Activated CD8-positive, alpha-beta memory T cell treated with anti-CD3 and anti-CD28 coated beads, Interleukin-2, amount 50 U/mL, for 1 hour (primary cell): ENCODE measurements around the gene AHCYL2.
"Not testable (repeated sequence)": the region's sequence is repeated elsewhere in the genome, so short reads cannot be mapped to it uniquely, and the experiment has no call there.

Experiments used
- DNase-seq: peaks from one replicate; pipeline ENCODE4 v3.0.0-alpha.2; 2020; ENCODE audit errors: extremely low read depth

The AHCYL2 gene

GRCh38 chr7:129385116-129385515 lies 160.3 kb downstream of the AHCYL2 start:
- DNase-seq: no peak

- no peak for DNase-seq
These were observed 160.8 kb downstream of the AHCYL2 start for GRCh38 chr7:129385598-129385997.

- no peak for DNase-seq
These were observed 161.7 kb downstream of the AHCYL2 start for GRCh38 chr7:129386506-129386905.

- no peak for DNase-seq
These were observed 162.7 kb downstream of the AHCYL2 start for GRCh38 chr7:129387537-129387936.

- no peak for DNase-seq
These were observed 163.7 kb downstream of the AHCYL2 start for GRCh38 chr7:129388333-129389098.

GRCh38 chr7:129389829-129390228 lies 165.0 kb downstream of the AHCYL2 start:
- DNase-seq: no peak

GRCh38 chr7:129390314-129390713 lies 165.5 kb downstream of the AHCYL2 start:
- DNase-seq: no peak

- no peak for DNase-seq
These were observed 166.8 kb downstream of the AHCYL2 start for GRCh38 chr7:129391546-129392171.

GRCh38 chr7:129393255-129393654 lies 168.4 kb downstream of the AHCYL2 start:
- DNase-seq: no peak

- DNase-seq: no peak
These were observed 169.3 kb downstream of the AHCYL2 start for GRCh38 chr7:129394101-129394500.

- no peak for DNase-seq
These were observed 170.4 kb downstream of the AHCYL2 start for GRCh38 chr7:129394982-129395914.

- DNase-seq: no peak
These were observed 176.6 kb downstream of the AHCYL2 start for GRCh38 chr7:129401228-129401966.

- DNase-seq: no peak
These were observed 177.4 kb downstream of the AHCYL2 start for GRCh38 chr7:129401967-129402860.

GRCh38 chr7:129405527-129405926 lies 180.7 kb downstream of the AHCYL2 start:
- DNase-seq: no peak

- DNase-seq: not testable (repeated sequence)
These were observed 185.4 kb downstream of the AHCYL2 start for GRCh38 chr7:129410238-129410637.

- DNase-seq: no peak
These were observed 187.7 kb downstream of the AHCYL2 start for GRCh38 chr7:129412501-129412900.

GRCh38 chr7:129417073-129417472 lies 192.2 kb downstream of the AHCYL2 start:
- DNase-seq: no peak

- no peak for DNase-seq
These were observed 197.0 kb downstream of the AHCYL2 start for GRCh38 chr7:129421717-129422250.

- no peak for DNase-seq
These were observed 197.9 kb downstream of the AHCYL2 start for GRCh38 chr7:129422727-129423126.

GRCh38 chr7:129423700-129424410 lies 199.0 kb downstream of the AHCYL2 start:
- DNase-seq: no peak
